Measurements from ENCODE around the gene BNIP3.

Gene BNIP3

GRCh38 chr10:131979821-131980270 lies 1.9 kb downstream of the BNIP3 start:
- in situ Hi-C loops (cut with MboI; ENCODE audit: low sequenced_read_pairs) = no loop called here

- in situ Hi-C loops (cut with MboI; ENCODE audit: low sequenced_read_pairs) = no loop called here
Measured at GRCh38 chr10:131979336-131979735, 2.4 kb downstream of the BNIP3 start.

- in situ Hi-C loops (cut with MboI; ENCODE audit: low sequenced_read_pairs) = no loop called here
Measured at GRCh38 chr10:131978851-131979250, 2.9 kb downstream of the BNIP3 start.

- in situ Hi-C loops (cut with MboI; ENCODE audit: low sequenced_read_pairs) = no loop called here
Measured at GRCh38 chr10:131978366-131978765, 3.4 kb downstream of the BNIP3 start.

GRCh38 chr10:131977323-131978096 lies 4.2 kb downstream of the BNIP3 start:
- in situ Hi-C loops (cut with MboI; ENCODE audit: low sequenced_read_pairs) = no loop called here

GRCh38 chr10:131975796-131976195 lies 5.9 kb downstream of the BNIP3 start:
- in situ Hi-C loops (cut with MboI; ENCODE audit: low sequenced_read_pairs) = no loop called here

GRCh38 chr10:131975003-131975402 lies 6.7 kb downstream of the BNIP3 start:
- in situ Hi-C loops (cut with MboI; ENCODE audit: low sequenced_read_pairs) = no loop called here

GRCh38 chr10:131974034-131974817 lies 7.5 kb downstream of the BNIP3 start:
- in situ Hi-C loops (cut with MboI; ENCODE audit: low sequenced_read_pairs) = no loop called here

- in situ Hi-C loops (cut with MboI; ENCODE audit: low sequenced_read_pairs) = no loop called here
Measured at GRCh38 chr10:131973160-131973951, 8.4 kb downstream of the BNIP3 start.

- in situ Hi-C loops (cut with MboI; ENCODE audit: low sequenced_read_pairs) = no loop called here
Measured at GRCh38 chr10:131972474-131973071, 9.2 kb downstream of the BNIP3 start.

GRCh38 chr10:131971591-131971990 lies 10.1 kb downstream of the BNIP3 start:
- in situ Hi-C loops (cut with MboI; ENCODE audit: low sequenced_read_pairs) = no loop called here

GRCh38 chr10:131970946-131971345 lies 10.8 kb downstream of the BNIP3 start:
- in situ Hi-C loops (cut with MboI; ENCODE audit: low sequenced_read_pairs) = no loop called here

- in situ Hi-C loops (cut with MboI; ENCODE audit: low sequenced_read_pairs) = no loop called here
Measured at GRCh38 chr10:131968949-131969348, 12.8 kb downstream of the BNIP3 start.

- in situ Hi-C loops (cut with MboI; ENCODE audit: low sequenced_read_pairs) = no loop called here
Measured at GRCh38 chr10:131964298-131964697, 17.4 kb downstream of the BNIP3 start.

- in situ Hi-C loops (cut with MboI; ENCODE audit: low sequenced_read_pairs) = no loop called here
Measured at GRCh38 chr10:131963811-131964210, 17.9 kb downstream of the BNIP3 start.

GRCh38 chr10:131963350-131963749 lies 18.4 kb downstream of the BNIP3 start:
- in situ Hi-C loops (cut with MboI; ENCODE audit: low sequenced_read_pairs) = no loop called here

GRCh38 chr10:131961777-131962662 lies 19.7 kb downstream of the BNIP3 start:
- in situ Hi-C loops (cut with MboI; ENCODE audit: low sequenced_read_pairs) = no loop called here

- in situ Hi-C loops (cut with MboI; ENCODE audit: low sequenced_read_pairs) = no loop called here
Measured at GRCh38 chr10:131961047-131961776, 20.5 kb downstream of the BNIP3 start.

GRCh38 chr10:131960631-131961046 lies 21.1 kb downstream of the BNIP3 start:
- in situ Hi-C loops (cut with MboI; ENCODE audit: low sequenced_read_pairs) = no loop called here
